Calu3 (cell line): Measurements from ENCODE around the gene KCNA2. TPM values are rescaled to one million over a fixed set of nuclear protein-coding genes. Genes with fewer than 3 reads are reported as not detected.

ENCODE experiments used
- BruUV-seq: library from RNA; stranded (reverse); fragments of 400-500 nt; replicated peaks from 2 replicates; lab custom pipeline; 2021; lab: Mats Ljungman, UMichigan
- CTCF ChIA-PET: fragments of 300-600 bp; sonication (Branson Sonifier 250); formaldehyde crosslinking; loops from one replicate; lab custom pipeline; 2022; ENCODE audit warnings: antibody characterized with exemption; lab: Charles Lee
- DNase-seq: peaks from one replicate; pipeline ENCODE4 v3.0.0; 2022
- H3K27ac Mint-ChIP-seq: one replicate; pipeline ENCODE4 v1.8.0; 2022; ENCODE audit warnings: mixed read lengths; ENCODE audit not compliant: unreplicated experiment
- H3K27me3 Mint-ChIP-seq: one replicate; pipeline ENCODE4 v1.8.0; 2022; ENCODE audit warnings: mixed read lengths; ENCODE audit not compliant: unreplicated experiment
- H3K36me3 Mint-ChIP-seq: one replicate; pipeline ENCODE4 v1.8.0; 2022; ENCODE audit warnings: mild to moderate bottlenecking, moderate library complexity, mixed read lengths; ENCODE audit not compliant: insufficient read depth, unreplicated experiment
- H3K4me1 Mint-ChIP-seq: one replicate; pipeline ENCODE4 v1.8.0; 2022; ENCODE audit warnings: mild to moderate bottlenecking, low read depth, mixed read lengths; ENCODE audit not compliant: unreplicated experiment
- H3K4me3 Mint-ChIP-seq: one replicate; pipeline ENCODE4 v1.8.0; 2022; ENCODE audit warnings: mild to moderate bottlenecking, low read depth, moderate library complexity, mixed read lengths; ENCODE audit not compliant: unreplicated experiment
- H3K9me3 Mint-ChIP-seq: one replicate; pipeline ENCODE4 v1.8.0; 2022; ENCODE audit warnings: low read depth, mixed read lengths; ENCODE audit not compliant: unreplicated experiment
- intact Hi-C: fragments of 100-400 bp; cut with micrococcal nuclease; formaldehyde crosslinking; loops from one replicate; pipeline ENCODE4 v1.10.0; 2022; ENCODE audit not compliant: unreplicated experiment
- total RNA-seq: library from RNA; stranded (reverse); gene quantifications from 2 replicates; pipeline ENCODE4 v1.2.3, GENCODE V29; 2022
- TF ChIP-seq, protein P1 (sequence below): fragments of 200-600 bp; IDR thresholded peaks from one replicate; pipeline ENCODE4 v1.8.0; 2022; ENCODE audit warnings: antibody characterized with exemption; ENCODE audit not compliant: unreplicated experiment

Gene KCNA2
- total RNA-seq, 1 experiment from 2014 or later, result not detected

DNA sequence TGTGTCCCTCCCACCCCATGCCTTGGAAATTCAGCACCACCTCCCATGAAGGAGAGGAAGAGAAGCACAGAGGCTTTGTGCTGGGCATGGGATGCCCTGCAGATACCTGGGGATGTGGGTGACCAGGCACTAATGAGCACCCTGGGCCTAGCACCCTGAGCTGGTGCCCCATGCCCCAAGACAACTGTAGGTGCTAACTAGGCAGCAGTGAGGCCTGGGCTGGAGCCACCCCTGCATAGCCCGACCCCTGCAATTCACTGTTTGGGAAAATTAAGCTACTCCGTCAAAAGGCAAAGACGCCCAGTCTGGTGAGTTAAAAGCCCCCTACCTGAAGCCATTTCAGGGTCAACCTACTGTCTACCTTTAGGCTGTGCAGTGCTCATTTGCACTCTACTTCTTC is 5.4 kb downstream of the KCNA2 start:
- BruUV-seq, result no TSS peak
- H3K4me3 Mint-ChIP-seq, result no peak overlapping the region
- H3K27me3 Mint-ChIP-seq, result peaks cover 93% of the 10 kb centered on the region
- no peak overlapping the region for H3K27ac Mint-ChIP-seq
- no peaks in the 10 kb centered on the region for H3K4me1 Mint-ChIP-seq
- intact Hi-C loops, result no loop called here
- TF ChIP-seq, protein P1, sequence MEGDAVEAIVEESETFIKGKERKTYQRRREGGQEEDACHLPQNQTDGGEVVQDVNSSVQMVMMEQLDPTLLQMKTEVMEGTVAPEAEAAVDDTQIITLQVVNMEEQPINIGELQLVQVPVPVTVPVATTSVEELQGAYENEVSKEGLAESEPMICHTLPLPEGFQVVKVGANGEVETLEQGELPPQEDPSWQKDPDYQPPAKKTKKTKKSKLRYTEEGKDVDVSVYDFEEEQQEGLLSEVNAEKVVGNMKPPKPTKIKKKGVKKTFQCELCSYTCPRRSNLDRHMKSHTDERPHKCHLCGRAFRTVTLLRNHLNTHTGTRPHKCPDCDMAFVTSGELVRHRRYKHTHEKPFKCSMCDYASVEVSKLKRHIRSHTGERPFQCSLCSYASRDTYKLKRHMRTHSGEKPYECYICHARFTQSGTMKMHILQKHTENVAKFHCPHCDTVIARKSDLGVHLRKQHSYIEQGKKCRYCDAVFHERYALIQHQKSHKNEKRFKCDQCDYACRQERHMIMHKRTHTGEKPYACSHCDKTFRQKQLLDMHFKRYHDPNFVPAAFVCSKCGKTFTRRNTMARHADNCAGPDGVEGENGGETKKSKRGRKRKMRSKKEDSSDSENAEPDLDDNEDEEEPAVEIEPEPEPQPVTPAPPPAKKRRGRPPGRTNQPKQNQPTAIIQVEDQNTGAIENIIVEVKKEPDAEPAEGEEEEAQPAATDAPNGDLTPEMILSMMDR, result no peak
- CTCF ChIA-PET, result no interaction called here
- no peaks in the 10 kb centered on the region for H3K36me3 Mint-ChIP-seq
- no peaks in the 10 kb centered on the region for H3K9me3 Mint-ChIP-seq
- no peak for DNase-seq

DNA sequence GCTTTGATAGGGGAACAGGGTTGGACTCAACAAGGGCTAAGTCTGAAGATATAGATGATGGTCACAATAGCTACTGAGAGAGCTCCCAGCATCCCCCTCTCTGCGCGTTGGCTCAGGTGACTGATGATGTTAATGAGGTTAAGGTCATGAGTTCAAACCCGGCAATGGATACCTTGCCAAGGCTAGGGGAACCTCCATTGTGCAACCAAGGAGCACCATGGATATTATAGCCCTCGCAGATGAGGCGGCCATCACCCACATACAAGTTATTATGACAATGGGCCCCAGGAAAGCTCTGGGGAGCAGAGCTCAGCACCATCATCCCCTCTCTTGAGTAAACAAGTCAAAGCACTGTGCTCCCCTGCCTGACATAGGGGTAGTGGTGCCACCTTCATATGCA is 8.2 kb downstream of the KCNA2 start:
- Mint-ChIP-seq H3K4me3 (no peak overlapping the region), H3K36me3 (no peaks in the 10 kb centered on the region), H3K27me3 (peaks cover 83% of the 10 kb centered on the region), H3K27ac (no peak overlapping the region), H3K9me3 (no peaks in the 10 kb centered on the region), H3K4me1 (no peaks in the 10 kb centered on the region)
- TF ChIP-seq, protein P1, result no peak
- CTCF ChIA-PET, result no interaction called here
- no TSS peak for BruUV-seq
- DNase-seq, result no peak
- intact Hi-C loops, result no loop called here

DNA sequence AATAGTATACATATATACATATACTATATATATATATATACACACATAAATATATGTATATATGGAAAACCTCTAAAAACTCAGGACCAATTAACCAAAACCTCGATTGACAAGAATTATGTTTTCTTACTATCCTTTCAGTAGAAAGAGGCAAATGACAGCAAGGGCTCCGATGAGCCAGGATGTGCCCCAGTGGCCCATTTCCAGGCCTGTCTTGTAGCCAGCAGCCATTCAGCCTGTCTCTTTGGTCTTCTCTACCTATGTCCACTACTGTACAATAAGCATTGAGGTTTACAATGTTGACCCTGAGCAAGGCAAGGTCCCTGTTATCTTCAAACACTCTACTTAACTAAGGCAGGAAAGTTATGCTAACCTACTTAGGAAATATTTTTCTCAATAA is 9.8 kb downstream of the KCNA2 start:
- no TSS peak for BruUV-seq
- H3K27me3 Mint-ChIP-seq, result peaks cover 82% of the 10 kb centered on the region
- no peaks in the 10 kb centered on the region for H3K9me3 Mint-ChIP-seq
- no peaks in the 10 kb centered on the region for H3K4me1 Mint-ChIP-seq
- intact Hi-C loops, result no loop called here
- CTCF ChIA-PET, result no interaction called here
- no peak for DNase-seq
- no peaks in the 10 kb centered on the region for H3K36me3 Mint-ChIP-seq
- no peak overlapping the region for H3K4me3 Mint-ChIP-seq
- TF ChIP-seq, protein P1, result no peak
- no peak overlapping the region for H3K27ac Mint-ChIP-seq

DNA sequence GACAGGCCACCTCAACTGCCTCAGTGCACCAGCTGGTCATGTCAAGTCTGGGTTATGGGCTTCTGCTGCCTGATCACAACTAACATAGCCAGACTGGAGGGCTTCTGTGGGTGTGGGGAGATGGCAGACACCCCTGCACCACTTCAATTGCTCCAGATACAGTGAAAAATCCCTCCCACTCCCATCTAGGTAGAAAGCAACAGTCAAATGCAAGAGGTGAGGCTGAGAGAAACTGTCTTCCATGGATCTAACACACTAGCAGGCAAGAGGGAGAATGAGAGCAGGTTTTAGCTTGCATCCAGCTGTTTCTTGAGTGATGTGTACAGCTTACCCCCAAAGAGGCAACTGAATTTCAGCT is 10.8 kb downstream of the KCNA2 start:
- intact Hi-C loops, result no loop called here
- H3K4me3 Mint-ChIP-seq, result no peak overlapping the region
- H3K4me1 Mint-ChIP-seq, result no peaks in the 10 kb centered on the region
- no peak overlapping the region for H3K27ac Mint-ChIP-seq
- H3K9me3 Mint-ChIP-seq, result no peaks in the 10 kb centered on the region
- CTCF ChIA-PET, result interaction anchor here (1.3 kb wide), 1 partner anchor 70 kb away, joined by 4 read pairs; no protein-coding TSS in a partner anchor
- H3K36me3 Mint-ChIP-seq, result no peaks in the 10 kb centered on the region
- BruUV-seq, result no TSS peak
- H3K27me3 Mint-ChIP-seq, result peaks cover 82% of the 10 kb centered on the region
- TF ChIP-seq, protein P1, result no peak
- DNase-seq, result no peak
